Gastroesophageal sphincter (tissue), 4 donors: Measurements from ENCODE around the gene STYXL2. TPM values are rescaled to one million over a fixed set of nuclear protein-coding genes. Genes with fewer than 3 reads are reported as not detected.

Source experiments
- ATAC-seq: fragments of 150-250 bp; one replicate; pipeline ENCODE4 v1.9.1; 2016; ENCODE audit warnings: mild to moderate bottlenecking, moderate library complexity
- H3K27ac ChIP-seq, 4 donors: fragments of 200-600 bp; sonication (generic) in 3 of 4; 1 replicate in 3 of 4; 2 replicates in 1 of 4; pipeline ENCODE4 v1.5.1; 2016 to 2019
- H3K27me3 ChIP-seq: fragments of 200-600 bp; sonication (generic); one replicate; pipeline ENCODE4 v1.5.1; 2019
- H3K36me3 ChIP-seq, 2 donors: fragments of 200-600 bp; sonication (generic); one replicate each; pipeline ENCODE4 v1.5.1; 2019; ENCODE audit warnings: control low read depth in 1 of 2
- H3K4me1 ChIP-seq, 3 donors: fragments of 200-600 bp; sonication (generic); 1 replicate in 2 of 3; 2 replicates in 1 of 3; pipeline ENCODE4 v1.5.1; 2016 to 2019; ENCODE audit warnings: control low read depth in 2 of 3
- H3K4me3 ChIP-seq, 2 donors: fragments of 200-600 bp; sonication (generic); one replicate each; pipeline ENCODE4 v1.5.1; 2019; ENCODE audit warnings: mild to moderate bottlenecking in 1 of 2, moderate library complexity in 1 of 2
- H3K9me3 ChIP-seq, 3 donors: fragments of 200-600 bp; sonication (generic); one replicate each; pipeline ENCODE4 v1.5.1; 2017 to 2019; ENCODE audit warnings: control low read depth in 2 of 3
- EP300 ChIP-seq: sonication (generic); formaldehyde crosslinking; IDR thresholded peaks from one replicate; pipeline ENCODE4 v1.6.1; 2017; ENCODE audit warnings: antibody characterized with exemption, mild to moderate bottlenecking
- POLR2A ChIP-seq, 2 donors: fragments of 450-650 bp; IDR thresholded peaks; one replicate each; pipeline ENCODE4 v1.6.1; 2017; ENCODE audit warnings: antibody characterized with exemption in 2 of 2, mild to moderate bottlenecking in 2 of 2, moderate library complexity in 1 of 2
- POLR2AphosphoS5 ChIP-seq: sonication (generic); formaldehyde crosslinking; IDR thresholded peaks from one replicate; pipeline ENCODE4 v1.6.1; 2017; ENCODE audit warnings: antibody characterized with exemption
- WGBS, 2 donors: methylation state at CpG; one replicate each; pipeline ENCODE4 v1.1.5; 2018; ENCODE audit warnings: low coverage in 1 of 2; 5-methylcytosine and 5-hydroxymethylcytosine counted together
- total RNA-seq, 4 donors: library from RNA; depleted of rRNA; stranded (reverse); fragments of >200 nt; gene quantifications; one replicate each; pipeline ENCODE4 v1.1.0, GENCODE V29; 2016
- TF ChIP-seq, protein P1 (sequence below), 4 experiments: fragments of 200-600 bp in 2 of 4; fragments of 450-650 bp in 2 of 4; sonication (generic) in 1 of 4; IDR thresholded peaks; one replicate each; pipeline ENCODE4 v1.5.1; 2017 to 2019; ENCODE audit warnings: antibody characterized with exemption in 4 of 4, mild to moderate bottlenecking in 2 of 4, moderate library complexity in 2 of 4

The STYXL2 gene
- total RNA-seq, 4 donors from 2014 or later, result 0.08 to 0.17 (median 0.16) TPM; not detected in 1

DNA sequence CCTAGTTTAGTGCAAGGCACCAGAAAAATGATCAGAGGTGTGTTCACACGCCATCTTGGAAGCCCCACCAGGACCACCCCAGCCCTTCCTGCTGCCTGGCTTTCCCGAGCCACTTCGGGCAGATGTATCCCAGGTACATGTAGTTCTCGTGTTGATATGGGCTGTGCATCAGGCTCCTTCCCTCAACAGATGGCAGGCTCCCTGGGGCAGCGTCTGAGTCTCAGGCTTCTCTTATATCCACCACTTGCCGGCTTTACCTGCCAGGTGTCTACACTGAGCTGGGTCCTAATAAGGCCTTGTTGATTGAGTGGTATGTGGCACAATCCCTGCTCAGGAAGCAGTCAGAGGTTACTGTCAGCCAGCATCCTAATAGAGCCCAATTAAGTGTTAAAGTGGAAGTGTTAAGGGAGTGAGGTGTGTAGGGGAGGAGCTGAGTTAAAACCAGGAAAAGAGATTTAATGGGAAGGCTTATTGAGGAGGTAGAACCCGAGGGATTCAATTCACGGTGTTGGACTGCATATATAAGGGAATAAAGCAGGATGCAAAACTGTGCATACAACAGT lies 12.2 kb upstream of the STYXL2 start:
- Histone ChIP-seq H3K4me3 (no peak overlapping the region), H3K27me3 (peaks cover 20% of the 10 kb centered on the region), H3K36me3 (no peaks in the 10 kb centered on the region), H3K9me3 (no peaks in the 10 kb centered on the region), H3K4me1 (no peaks in the 10 kb centered on the region), H3K27ac (no peak overlapping the region)
- no peak for ATAC-seq
- WGBS, 2 donors, result 79 to 80% methylated on average over 2 to 6 of the region's 8 CpGs
- TF ChIP-seq EP300 (no peak), POLR2A (IDR thresholded peaks at IDR 0.05) (no peak), POLR2AphosphoS5 (no peak)
- TF ChIP-seq, protein P1, sequence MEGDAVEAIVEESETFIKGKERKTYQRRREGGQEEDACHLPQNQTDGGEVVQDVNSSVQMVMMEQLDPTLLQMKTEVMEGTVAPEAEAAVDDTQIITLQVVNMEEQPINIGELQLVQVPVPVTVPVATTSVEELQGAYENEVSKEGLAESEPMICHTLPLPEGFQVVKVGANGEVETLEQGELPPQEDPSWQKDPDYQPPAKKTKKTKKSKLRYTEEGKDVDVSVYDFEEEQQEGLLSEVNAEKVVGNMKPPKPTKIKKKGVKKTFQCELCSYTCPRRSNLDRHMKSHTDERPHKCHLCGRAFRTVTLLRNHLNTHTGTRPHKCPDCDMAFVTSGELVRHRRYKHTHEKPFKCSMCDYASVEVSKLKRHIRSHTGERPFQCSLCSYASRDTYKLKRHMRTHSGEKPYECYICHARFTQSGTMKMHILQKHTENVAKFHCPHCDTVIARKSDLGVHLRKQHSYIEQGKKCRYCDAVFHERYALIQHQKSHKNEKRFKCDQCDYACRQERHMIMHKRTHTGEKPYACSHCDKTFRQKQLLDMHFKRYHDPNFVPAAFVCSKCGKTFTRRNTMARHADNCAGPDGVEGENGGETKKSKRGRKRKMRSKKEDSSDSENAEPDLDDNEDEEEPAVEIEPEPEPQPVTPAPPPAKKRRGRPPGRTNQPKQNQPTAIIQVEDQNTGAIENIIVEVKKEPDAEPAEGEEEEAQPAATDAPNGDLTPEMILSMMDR (IDR thresholded peaks at IDR 0.05), result no peak

DNA sequence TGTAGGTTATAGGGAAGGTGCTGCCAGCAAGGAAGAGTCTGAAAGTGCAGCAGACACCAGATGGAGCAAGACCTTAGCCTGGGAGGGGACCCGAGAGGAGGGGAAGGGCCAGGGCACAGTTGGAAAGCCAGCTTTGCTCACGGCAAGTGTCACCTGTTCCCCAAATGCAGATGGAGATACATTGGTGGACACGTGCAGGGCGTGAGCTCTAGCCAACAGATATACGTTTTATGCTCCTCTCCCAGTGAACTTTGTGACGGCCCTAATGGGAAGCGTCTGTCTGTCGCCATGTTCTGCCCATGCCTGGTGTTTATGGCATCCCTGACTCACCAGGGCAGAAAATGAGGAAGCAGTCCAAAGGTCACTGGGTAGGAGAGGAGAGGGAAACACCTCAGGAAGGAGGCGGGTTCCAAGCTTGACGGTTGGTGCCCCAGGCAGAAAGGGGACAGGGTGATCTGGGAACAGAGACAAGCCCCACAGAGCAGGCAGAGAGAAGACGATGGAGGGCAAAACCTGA lies 11.3 kb upstream of the STYXL2 start:
- WGBS, 2 donors, result 62 to 63% methylated on average over 3 to 6 of the region's 11 CpGs
- no peak overlapping the region for H3K4me3 ChIP-seq
- no peaks in the 10 kb centered on the region for H3K4me1 ChIP-seq
- H3K27me3 ChIP-seq, result peaks cover 20% of the 10 kb centered on the region
- no peaks in the 10 kb centered on the region for H3K36me3 ChIP-seq
- no peak overlapping the region for H3K27ac ChIP-seq
- TF ChIP-seq EP300 (no peak), POLR2AphosphoS5 (no peak), POLR2A (IDR thresholded peaks at IDR 0.05) (no peak)
- TF ChIP-seq, protein P1 (IDR thresholded peaks at IDR 0.05), result no peak
- no peaks in the 10 kb centered on the region for H3K9me3 ChIP-seq
- ATAC-seq, result no peak

DNA sequence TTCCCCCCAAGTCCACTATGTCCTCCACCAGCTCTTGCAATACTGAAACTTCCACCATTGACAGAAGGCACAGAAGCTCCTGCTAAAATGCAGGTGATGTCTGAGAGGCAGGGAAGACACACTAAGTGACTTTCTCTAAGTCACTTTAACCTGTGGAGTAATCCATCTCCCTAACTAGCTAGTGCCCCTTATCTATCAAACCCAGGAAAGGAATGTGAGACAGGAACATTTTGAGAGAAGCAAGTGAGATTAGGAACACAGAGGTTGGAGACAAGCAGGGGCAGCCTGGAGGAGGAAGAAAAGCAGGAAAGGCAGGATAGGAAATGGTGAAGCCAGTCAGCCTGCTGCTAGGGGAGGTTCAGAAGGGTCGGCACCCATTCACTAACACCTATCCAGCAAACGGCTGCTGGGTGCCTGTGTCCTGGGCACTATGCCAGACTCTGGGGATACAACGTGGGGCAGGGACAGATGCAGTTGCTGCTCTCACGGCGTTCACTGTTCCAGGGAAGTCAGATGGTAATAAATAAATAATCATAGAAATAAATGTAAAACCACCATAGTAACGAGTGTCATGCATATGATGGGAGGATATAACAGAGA lies 10.7 kb upstream of the STYXL2 start:
- Histone ChIP-seq H3K9me3 (no peaks in the 10 kb centered on the region), H3K27ac (no peak overlapping the region), H3K4me3 (no peak overlapping the region), H3K27me3 (peaks cover 20% of the 10 kb centered on the region), H3K4me1 (no peaks in the 10 kb centered on the region), H3K36me3 (no peaks in the 10 kb centered on the region)
- ATAC-seq, result no peak
- TF ChIP-seq, protein P1 (IDR thresholded peaks at IDR 0.05), result no peak
- 36 to 52% methylated on average over 5 to 6 of the region's 6 CpGs for WGBS, 2 donors

DNA sequence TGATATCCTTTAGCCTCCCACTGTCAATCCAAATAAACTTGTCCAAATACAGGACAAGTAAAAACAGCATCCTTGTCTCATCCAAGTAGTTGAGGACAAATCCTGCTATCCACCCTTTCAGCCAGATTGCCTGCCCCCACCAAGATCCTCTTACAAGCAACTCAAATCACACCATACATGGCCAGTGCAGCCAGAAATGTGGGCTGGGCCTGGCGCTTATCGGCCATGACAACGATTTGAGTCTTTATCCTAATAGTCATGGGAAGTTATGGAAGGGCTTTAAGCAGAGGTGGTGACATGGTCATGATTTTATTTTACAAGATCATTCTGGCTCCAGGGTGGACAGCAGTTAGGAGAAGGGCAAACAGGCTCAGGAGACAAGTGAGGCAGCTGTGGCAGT lies 10.0 kb upstream of the STYXL2 start:
- no peaks in the 10 kb centered on the region for H3K36me3 ChIP-seq
- no peaks in the 10 kb centered on the region for H3K9me3 ChIP-seq
- no peak overlapping the region for H3K27ac ChIP-seq
- peaks cover 20% of the 10 kb centered on the region for H3K27me3 ChIP-seq
- 90 to 100% methylated on average over 3 of the region's 3 CpGs for WGBS, 2 donors
- TF ChIP-seq POLR2AphosphoS5 (no peak), EP300 (no peak), POLR2A (IDR thresholded peaks at IDR 0.05) (no peak)
- TF ChIP-seq, protein P1 (IDR thresholded peaks at IDR 0.05), result no peak
- ATAC-seq, result no peak
- no peaks in the 10 kb centered on the region for H3K4me1 ChIP-seq
- no peak overlapping the region for H3K4me3 ChIP-seq

DNA sequence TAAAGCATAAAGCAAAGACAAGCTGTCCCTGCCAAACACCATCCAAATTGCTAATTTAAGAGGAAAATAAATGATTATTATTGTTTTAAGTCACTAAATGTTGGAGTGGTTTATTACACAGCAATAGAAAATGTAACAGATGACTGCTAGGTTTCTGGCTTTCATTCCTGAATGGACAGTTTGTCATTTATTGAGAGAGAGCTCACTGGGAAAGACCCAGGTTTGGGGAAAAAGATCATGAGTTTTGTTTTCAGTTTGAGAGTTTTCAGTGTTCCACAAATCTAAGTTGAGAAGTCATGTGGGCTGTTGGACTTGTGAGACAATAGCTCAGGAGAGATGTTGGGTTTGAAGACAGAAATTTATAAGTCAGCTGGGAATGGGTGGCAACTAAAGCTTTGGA lies 9.1 kb upstream of the STYXL2 start:
- Histone ChIP-seq H3K36me3 (no peaks in the 10 kb centered on the region), H3K27ac (no peak overlapping the region), H3K27me3 (peaks cover 19% of the 10 kb centered on the region), H3K4me3 (no peak overlapping the region), H3K9me3 (no peaks in the 10 kb centered on the region), H3K4me1 (no peaks in the 10 kb centered on the region)
- TF ChIP-seq POLR2AphosphoS5 (no peak), EP300 (no peak), POLR2A (IDR thresholded peaks at IDR 0.05) (no peak)
- TF ChIP-seq, protein P1 (IDR thresholded peaks at IDR 0.05), result no peak
- ATAC-seq, result no peak
